Measurements from ENCODE around the gene XPO6.

The XPO6 gene

DNA sequence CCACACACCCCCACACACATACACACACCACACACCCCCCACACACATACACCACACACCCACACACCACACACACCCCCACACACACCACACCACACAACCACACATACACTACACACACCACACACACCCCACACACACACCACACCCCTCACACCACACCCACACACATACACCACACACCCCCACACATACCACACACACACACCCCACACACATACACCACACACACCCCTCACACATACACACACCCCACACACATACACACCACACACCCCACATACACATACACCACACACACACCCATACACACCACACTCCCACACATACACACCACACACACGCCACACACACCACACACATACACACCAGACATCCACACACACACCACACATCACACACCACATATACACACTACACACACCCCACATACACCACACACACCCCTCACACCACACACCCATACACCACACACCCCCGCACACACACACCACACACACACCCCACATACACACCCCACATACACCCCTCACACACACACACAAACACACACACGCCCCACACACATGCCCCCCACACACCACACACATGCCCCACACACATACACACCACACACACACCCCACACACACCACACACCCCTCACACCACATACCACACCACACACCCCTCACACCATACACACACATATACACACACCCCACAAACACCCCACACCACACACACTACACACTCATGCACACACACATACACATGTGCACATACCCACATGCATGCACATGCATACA lies 122.4 kb downstream of the XPO6 start:
- DNase-seq (ENCODE audit: low read depth), result no peak

DNA sequence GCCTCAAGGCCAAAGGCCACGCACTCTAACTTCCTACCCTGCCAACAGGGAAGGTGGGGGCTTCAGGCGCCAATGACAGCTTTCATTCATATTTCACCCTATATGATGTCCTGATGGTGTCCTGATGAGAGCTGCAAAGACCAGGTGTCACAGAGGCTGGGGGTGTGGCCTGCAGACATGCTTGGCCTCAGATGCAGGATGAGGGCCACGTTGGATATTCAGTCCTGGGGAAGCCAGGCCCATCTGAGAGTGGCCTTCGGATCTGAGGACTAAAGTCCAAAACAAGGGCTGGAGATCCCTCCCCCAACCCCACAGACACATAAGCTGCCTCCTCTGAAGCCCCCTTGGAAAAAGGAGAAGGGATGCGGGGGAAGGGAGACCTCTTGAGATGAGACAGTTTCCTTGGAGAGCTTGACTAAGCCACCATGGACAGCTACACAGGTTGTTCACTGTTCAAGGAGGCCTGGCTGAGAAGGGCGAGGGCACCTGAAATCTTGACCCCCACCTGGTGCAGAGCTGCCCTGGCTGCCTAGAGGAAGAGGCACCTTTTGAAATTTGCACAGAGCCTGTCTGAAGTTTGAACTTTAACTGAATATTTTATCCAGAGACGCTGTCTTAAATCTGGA lies 124.0 kb downstream of the XPO6 start:
- no peak for DNase-seq (ENCODE audit: low read depth)

DNA sequence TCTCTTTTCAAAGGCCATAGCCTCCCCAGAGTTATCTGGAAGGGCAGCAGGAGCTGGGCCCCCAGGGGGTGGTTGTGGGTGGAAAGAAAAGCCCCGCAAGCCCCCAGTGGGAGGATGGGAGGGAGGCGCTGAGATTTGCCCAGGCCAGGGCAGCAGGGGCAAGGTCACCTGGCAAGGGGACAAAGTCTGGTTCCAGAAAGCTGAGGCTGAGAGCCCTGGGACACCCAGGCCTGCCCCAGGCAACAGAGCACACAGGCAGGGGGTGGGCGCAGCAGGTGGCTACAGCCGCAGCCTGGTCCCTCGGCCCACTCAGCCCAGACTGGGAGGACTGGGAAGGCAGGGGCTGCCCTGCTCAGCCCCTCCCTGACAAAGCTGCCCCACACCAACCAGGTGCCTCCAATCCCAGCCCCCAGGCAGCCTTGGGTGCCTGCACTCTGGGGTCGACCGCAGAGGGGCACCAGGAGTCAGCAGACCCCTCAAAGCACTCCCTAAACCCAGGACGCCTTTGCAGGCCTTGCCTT lies 124.6 kb downstream of the XPO6 start:
- DNase-seq (ENCODE audit: low read depth), result no peak

DNA sequence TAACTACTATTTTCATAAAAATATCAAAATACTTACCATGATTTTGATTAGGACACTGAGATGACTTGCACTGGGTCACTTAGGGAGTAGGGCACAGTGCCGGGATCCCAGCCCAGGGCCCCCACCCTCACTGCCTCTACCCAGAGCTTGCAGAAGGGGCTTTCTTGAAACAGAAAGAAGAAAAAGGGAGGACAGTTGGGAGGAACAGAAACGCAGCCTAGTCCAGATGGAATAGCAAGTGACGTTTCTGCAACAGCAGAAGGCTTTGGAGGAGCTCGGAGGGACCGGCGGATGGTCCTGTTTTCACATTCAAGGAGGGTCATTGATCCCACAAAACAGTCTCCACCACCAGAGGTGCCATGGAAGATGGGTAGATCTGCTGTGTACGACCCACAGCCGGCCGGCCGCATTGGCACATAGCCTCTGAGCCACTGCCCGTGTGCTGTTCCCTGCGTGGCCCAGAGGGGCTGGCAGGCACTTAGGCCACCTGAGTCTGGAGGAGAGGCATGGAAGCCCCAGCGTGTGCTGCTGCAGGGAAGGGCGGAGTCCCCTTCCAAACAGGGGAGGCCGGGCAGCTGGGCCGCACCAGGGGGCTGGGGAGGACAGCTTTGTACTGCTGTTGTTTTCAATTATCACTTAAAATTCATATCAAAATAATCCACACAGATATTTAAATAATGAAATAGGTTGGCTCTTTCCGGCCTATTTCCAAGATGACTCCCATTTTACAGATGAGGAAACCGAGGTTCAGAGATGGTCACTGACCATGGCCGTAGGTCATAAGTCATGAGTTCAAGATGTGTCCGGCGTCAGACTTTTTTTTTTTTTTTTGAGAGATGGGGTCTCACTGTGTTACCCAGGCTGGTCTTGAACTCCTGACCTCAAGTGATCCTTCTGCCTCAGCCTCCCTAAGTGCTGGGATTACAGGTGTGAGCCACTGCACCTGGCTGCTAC lies 125.3 kb downstream of the XPO6 start:
- no peak for DNase-seq (ENCODE audit: low read depth)

DNA sequence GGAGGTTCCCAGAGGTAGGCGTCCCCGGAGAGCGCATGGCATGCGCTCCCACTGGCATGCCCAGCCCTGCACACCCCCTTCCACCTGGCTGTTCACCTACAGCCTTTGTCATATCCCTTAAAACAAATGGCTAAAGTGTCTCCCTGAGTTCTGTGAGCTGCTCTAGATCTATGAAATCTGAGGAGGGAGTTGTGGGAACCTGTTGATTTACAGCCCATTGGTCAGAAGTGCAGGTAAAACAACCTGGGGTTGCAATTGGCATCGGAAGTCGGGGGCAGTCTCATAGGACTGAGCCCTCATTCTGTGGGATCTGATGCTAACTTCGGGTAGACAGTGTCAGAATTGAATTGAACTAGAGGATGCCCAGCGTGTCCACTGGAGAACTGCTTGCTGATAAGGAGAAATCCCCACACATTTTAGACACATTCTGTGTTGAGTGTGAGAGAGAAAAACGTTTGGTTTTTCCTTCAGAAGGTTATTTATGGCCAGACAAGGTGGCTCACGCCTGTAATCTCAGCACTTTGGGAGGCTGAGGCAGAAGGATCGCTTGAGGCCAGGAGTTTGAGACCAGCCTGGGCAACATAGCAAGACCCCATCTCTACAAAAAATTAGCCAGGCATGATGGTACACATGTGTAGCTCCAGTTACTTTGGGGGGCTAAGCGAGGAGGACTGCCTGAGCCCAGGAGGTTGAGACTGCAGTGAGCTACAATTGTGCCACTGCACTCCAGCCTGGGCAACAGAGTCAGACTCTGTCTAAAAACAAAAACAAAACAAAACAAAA lies 126.2 kb downstream of the XPO6 start:
- DNase-seq (ENCODE audit: low read depth), result no peak

DNA sequence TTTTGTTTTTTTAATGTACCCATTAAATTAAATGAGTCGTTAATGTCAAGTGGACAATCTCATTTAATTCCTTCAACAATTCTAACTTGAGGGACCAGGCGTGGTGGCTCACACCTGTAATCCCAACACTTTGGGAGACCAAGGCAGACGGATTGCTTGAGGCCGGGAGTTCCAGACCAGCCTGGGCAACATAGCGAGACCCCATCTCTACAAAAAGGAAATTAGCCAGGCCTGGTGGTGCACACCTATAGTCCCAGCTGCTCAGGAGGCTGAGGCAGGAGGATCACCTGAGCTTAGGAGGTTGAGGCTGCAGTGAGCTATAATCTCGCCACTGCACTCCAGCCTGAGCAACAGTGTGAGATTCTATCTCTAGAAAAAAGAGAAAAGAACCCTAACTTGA lies 127.6 kb downstream of the XPO6 start:
- no peak for DNase-seq (ENCODE audit: low read depth)

DNA sequence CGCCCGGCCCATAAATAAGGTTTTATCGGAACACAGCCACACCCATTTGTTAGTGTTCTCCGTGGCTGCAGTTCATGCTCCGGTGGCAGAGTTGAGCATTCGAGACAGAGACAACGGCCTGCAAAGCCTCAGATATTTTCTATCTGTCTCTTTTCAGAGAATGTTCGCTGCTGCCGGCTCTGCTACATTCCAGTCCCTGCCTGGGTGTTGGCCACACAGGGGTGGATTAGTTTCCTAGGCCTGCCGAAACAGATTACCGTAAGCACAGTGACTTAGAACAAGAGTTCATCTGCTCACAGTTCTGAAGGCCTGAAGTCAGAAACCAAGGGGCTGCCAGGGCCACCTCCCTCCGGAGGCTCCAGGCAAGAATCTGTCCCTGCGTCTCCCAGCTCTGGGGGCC lies 129.1 kb downstream of the XPO6 start:
- no peak for DNase-seq (ENCODE audit: low read depth)

DNA sequence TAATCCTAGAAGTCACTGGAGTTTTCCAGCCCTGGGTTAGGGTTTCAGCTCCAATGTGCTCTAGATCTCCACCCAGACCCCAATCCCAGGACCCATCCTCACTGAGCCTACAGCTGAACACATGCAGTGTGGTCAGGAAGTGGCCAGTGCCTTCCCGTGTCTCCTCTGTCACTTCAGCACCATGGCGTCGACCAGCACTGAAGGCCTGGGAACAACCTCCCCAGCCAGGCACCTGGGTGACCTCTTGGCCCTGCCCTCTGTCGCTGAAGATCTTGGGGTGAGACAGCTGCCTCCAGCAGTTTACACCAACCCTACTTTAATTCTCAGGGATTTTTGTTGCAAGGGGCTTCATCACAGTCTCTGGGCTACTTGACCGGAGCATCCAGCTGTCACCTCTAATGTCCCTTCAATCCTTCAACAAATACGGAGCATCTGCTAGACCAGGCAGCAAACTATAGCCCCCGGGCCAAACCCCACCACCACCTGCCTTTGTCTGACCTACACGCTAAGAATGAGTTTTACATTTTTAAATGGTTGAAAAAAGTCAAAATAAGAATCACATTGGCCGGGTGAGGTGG lies 130.3 kb downstream of the XPO6 start:
- no peak for DNase-seq (ENCODE audit: low read depth)

DNA sequence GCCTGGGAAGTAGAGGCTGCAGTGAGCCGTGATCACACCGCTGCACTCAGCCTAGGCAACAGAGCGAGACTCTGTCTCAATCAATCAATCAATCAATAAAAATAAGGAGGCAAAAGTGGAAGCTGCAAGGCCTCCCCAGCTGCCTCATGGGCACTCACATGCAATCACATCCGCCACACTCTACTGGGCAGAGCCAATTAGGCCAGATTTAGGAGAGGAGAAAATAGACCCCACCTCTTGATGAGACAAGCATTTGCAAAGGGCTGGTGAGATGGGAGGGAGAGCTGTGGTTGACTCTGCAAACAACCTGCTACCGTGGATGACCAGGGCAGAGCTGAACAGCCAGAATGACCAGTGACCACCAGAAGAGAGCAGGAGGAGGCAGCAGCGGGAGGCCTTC lies 133.5 kb downstream of the XPO6 start:
- no peak for DNase-seq (ENCODE audit: low read depth)

DNA sequence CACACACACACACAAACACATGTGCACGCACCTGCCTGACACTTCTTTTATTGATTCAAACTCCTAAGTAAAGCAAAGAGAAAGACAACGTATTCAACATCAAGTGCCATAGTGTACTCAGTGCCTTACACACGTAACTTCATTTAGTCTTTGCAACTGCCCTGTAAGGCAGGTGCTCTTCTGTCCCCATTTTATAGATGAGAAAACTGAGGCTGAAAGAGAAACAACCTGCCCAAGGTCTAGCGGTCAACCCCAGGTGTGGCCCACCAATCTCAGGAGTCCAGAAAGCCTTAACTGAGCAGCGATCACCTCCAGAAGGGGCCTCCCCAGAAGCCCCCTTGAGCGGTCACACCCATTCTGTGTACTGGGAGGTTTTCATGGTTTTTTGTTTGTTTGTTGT lies 137.9 kb downstream of the XPO6 start:
- no peak for DNase-seq (ENCODE audit: low read depth)

DNA sequence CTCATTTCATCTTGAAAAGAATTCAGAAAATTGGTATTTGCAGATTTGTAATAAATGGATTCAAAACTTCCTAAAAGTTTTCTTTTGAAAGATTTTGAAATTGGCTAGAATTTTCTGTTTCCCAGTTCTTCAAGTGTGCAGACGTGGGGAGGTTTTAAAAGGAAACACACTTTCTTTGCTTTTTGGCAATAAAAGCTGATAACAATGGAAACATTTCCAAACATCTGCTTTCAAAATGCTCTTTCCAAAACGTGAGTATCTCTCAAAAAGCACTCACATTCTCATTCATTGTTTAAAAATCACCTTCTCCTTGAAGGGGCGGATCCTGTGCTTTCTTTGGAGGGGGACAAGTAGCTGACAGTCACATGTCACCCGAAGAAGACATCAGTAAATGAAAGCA lies 139.7 kb downstream of the XPO6 start:
- no peak for DNase-seq (ENCODE audit: low read depth)

DNA sequence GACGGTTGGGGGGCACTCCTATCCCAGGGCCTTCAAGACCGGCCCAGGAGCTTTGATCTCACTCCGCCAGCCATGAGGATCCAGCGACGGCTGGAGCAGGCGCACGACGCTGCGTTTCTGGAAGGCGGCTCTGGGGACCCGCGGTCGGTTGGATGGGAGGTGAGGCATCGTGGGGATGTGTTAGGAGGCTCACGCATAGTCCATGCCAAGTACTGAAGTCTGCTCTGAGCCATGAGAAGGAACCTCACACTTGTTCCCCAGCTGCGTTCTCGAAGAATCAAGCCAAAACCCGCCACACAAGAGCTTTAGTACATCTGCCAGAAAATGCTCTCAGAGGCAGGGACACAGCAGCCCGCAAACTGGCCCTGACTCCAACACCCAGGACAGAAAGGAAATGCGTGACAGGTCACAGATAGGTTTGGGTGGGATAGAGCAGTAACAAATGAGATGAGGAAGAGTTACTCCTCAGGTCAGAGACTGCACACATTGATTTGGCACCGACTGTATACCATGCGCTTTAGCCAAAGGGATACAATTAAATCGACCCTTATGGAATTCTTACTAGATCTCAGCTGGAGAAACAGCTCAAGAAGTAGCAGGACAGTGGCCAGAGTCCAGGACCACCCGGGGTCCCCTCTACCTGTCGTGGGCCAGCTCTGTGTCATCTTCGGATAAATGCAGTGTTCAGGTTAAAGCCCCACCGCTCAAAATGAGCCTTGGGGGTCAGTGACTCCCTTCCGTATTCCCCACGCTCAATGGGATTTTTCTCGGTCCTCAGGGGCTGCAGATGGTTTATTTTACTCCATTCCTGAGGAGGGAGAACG lies 141.6 kb downstream of the XPO6 start:
- no peak for DNase-seq (ENCODE audit: low read depth)

DNA sequence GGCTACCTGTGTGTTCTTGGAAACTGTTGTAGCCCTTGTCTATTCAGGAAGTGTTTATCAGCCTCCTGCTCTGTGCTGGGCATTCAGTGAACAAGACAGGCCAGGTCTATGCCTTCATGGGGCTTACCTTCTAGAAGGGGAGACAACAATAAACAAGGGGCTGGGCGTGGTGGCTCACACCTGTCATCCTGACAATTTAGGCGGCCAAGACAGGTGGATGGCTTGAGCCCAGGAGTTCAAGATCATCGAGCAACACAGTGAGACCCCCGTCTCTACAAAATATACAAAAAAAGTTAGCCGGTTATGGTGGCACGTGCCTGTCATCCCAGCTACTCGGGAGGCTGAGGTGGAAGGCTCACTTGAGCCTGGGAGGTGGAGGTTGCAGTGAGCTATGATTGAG lies 142.8 kb downstream of the XPO6 start:
- no peak for DNase-seq (ENCODE audit: low read depth)

DNA sequence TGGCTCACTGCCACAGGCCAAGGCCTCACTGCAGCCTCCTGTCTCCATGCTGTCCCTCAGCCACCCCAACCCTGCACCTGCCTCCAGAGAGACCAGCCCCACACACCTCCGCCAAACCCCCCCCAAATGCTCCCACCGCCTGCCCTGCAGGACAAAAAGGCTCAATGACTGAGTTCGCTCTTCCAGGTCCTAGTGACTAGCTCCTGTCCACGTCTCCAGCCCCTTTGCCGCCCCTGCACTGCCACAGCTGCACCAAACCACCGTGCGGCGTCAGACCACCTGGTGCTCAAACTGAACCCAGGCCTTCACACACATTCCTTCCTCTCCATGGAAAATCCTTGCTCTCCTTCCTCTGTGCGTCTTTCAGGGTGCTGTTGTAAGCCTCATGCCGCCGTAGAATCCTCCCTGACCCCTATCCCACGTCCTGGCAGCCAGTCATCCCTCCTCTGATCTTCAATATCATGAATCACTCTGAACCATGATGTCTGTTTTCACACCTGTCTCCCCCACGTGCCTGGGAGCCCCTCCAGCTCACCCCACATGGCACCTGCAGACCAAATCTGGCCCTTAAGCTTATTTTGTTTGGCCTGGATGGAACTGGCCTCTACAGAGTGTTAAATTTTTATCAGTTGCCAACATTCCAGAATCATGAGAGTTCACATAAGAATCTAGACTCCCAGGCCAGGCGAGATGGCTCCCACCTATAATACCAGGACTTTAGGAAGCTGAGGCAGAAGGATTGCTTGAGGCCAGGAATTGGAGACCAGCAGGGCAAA lies 144.0 kb downstream of the XPO6 start:
- DNase-seq (ENCODE audit: low read depth), result no peak

DNA sequence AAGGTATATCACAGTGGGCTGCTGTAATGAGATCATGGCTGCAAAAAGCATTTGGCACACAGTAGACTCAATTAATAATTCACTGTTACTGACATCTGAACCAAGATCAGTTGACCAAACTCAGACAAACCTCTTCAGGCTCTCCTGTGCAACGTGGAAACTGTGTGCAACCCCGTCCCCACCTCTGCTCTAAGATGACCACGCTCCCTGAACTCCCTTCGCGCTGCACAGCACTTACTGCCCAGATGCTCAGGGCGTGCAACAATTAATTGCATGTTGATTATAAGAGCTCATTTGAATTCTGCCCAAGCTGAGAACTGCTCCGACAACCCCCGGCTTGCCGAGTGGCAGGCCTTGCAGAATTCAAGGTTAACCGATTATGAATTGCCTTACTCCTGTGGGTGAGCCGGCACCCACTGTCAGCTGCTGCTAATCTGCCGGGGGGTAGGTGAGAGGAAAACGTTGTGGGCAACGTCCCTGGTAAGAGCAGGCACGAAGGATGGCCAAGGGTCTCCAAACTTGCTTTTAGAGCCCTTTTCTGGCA lies 147.0 kb downstream of the XPO6 start:
- no peak for DNase-seq (ENCODE audit: low read depth)

DNA sequence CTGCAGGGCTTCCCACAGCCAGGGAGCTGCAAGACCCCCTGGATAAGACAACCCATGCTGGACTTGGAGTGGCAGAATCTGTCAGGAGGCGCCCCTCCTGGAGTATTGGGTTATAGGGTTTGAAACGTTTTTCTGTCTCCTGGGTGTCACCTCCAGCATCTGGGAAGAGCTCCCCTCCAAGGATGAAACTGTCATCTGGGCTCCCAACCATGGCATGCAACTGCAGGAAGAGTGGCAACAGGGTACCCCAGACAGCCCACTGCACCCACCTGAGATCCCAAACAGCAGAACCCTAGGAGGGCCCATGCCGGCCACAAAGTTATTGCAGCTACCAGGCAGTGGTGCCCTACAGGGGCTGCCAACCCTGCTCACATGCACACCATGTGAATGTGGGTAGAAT lies 147.6 kb downstream of the XPO6 start:
- no peak for DNase-seq (ENCODE audit: low read depth)

DNA sequence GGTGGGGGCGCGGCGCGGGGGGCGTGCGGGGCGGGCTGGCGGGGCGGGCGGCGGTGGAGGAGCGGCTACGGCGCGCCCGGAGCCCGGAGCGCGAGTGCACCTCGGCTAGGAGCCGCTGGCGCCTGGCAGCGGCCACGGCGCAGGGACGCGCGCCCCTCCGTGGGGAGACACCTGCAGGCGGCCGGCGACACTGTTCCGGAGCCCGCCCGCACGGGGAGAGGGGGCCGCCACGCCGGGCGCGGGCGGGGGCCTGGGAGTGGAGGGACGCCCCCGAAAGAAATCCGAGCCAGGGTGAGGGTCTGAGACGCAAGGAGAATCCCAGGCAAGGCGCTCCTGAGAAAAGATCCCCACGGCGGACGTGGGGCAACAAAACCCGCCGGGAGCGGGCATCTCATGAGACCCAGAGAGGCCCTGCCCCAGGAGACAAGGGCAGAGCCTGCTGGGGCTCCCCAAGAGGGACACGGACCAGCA lies 148.1 kb downstream of the XPO6 start, which contains the start of gene GSG1L:
Gene GSG1L, minus strand, starts transcription at position 124 of the 471 bp plus-strand sequence. CDS start 290 bp downstream, outside the sequence.
- no peak for DNase-seq (ENCODE audit: low read depth)

DNA sequence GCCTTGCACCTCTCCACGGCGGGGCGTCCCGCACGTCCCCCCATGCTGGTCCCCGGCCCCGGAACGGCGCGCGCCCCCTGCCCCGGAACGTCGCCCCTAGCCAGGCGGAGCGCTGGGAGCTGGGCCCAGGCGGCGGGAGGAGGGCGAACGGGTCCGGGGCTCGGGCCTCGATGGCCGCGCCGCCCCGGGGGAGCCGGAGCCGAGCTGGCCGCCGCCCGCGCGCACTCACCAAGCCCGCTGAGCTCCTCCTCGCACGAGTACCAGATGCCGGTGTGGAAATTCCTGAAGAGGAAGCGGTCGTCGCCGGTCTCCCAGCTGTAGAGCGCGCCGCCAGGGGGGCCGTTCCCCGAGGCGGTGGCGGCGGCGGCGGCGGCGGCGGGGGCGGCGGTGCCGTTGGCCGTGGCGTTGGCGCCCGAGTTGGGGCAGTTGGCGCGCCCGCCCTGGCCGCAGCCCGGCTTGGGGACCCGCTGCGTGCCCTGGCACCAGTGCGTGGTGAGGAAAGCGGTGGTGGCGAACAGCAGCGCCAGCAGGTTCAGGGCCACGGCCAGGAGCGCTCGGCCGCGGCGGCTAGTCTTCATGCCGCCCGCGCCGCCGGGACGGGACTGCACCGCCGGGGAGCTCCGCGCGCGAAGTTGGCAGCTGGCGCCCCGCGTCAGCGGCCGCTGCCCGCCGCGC lies 148.8 kb downstream of the XPO6 start:
- DNase-seq (ENCODE audit: low read depth), result no peak

All from stromal cell of bone marrow (primary cell).